HepG2 (cell line): ENCODE results near the gene HDAC5. TPM values are rescaled to one million over a fixed set of nuclear protein-coding genes. Genes with fewer than 3 reads are reported as not detected.
A peak's percentile ranks its signal among the peaks of the same experiment; 100 is the strongest.

Experiments used
- CAMTA2 ChIP-seq: sonication (generic); formaldehyde crosslinking; IDR thresholded peaks from 2 replicates; pipeline ENCODE4 v1.4.0; 2020; ENCODE audit warnings: mild to moderate bottlenecking, missing genetic modification reagents, borderline replicate concordance
- CBX2 ChIP-seq, 2 experiments: fragments of 200-600 bp in 1 of 2; sonication (generic); formaldehyde crosslinking in 1 of 2; IDR thresholded peaks; 2 replicates each; pipeline versions ENCODE4 v1.7.0 to v1.8.1; 2018 to 2022; ENCODE audit warnings: low read depth in 2 of 2, low read length in 1 of 2, mild to moderate bottlenecking in 1 of 2, missing genetic modification reagents in 1 of 2
- EED ChIP-seq: sonication (generic); formaldehyde crosslinking; IDR thresholded peaks from 2 replicates; pipeline ENCODE4 v1.5.0; 2020; ENCODE audit warnings: mild to moderate bottlenecking, missing genetic modification reagents
- GLMP ChIP-seq: sonication (generic); formaldehyde crosslinking; IDR thresholded peaks from 2 replicates; pipeline ENCODE4 v1.9.0; 2021; ENCODE audit warnings: missing genetic modification reagents, mild to moderate bottlenecking, borderline replicate concordance
- HMGXB4 ChIP-seq, 2 experiments: sonication (generic) in 1 of 2; formaldehyde crosslinking in 1 of 2; IDR thresholded peaks; 2 replicates each; pipeline versions ENCODE4 v1.4.0 to v1.6.1; 2018 to 2020; ENCODE audit warnings: missing genetic modification reagents in 2 of 2, borderline replicate concordance in 1 of 2, low read depth in 1 of 2, mild to moderate bottlenecking in 1 of 2, missing biosample characterization in 1 of 2
- MIER2 ChIP-seq: IDR thresholded peaks from 2 replicates; pipeline ENCODE4 v1.6.1; 2016; ENCODE audit warnings: missing biosample characterization, missing genetic modification reagents
- PLSCR1 ChIP-seq: sonication (generic); formaldehyde crosslinking; IDR thresholded peaks from 2 replicates; pipeline ENCODE4 v1.5.0; 2020; ENCODE audit warnings: missing genetic modification reagents, mild to moderate bottlenecking, borderline replicate concordance
- PPARG ChIP-seq: conservative IDR thresholded peaks from 2 replicates; pipeline ENCODE4 v1.6.1; 2016; ENCODE audit warnings: missing biosample characterization, missing genetic modification reagents
- RARA ChIP-seq: IDR thresholded peaks from 2 replicates; pipeline ENCODE4 v1.6.1; 2016; ENCODE audit warnings: missing genetic modification reagents, missing compliant biosample characterization
- REST ChIP-seq, 2 experiments: IDR thresholded peaks; 2 replicates each; pipeline ENCODE4 v1.6.1; 2011 to 2012; ENCODE audit warnings: low read length in 2 of 2, borderline replicate concordance in 1 of 2, low read depth in 1 of 2, mild to moderate bottlenecking in 1 of 2, moderate library complexity in 1 of 2
- TRIM22 ChIP-seq: fragments of 450-650 bp; IDR thresholded peaks from 2 replicates; pipeline ENCODE4 v1.6.1; 2017
- ZBTB8A ChIP-seq: sonication (generic); formaldehyde crosslinking; IDR thresholded peaks from 2 replicates; pipeline ENCODE4 v1.4.0; 2020; ENCODE audit warnings: mild to moderate bottlenecking, low read depth, missing genetic modification reagents, borderline replicate concordance
- ZFP36 ChIP-seq: fragments of 150-350 bp; IDR thresholded peaks from 2 replicates; pipeline ENCODE4 v1.6.1; 2018; ENCODE audit warnings: borderline replicate concordance, low read length, low read depth; ENCODE audit not compliant: partially characterized antibody
- ZNF350 ChIP-seq: sonication (generic); formaldehyde crosslinking; IDR thresholded peaks from 2 replicates; pipeline ENCODE4 v1.4.0; 2020; ENCODE audit warnings: mild to moderate bottlenecking, low read depth, missing genetic modification reagents, borderline replicate concordance
- ZNF678 ChIP-seq: sonication (generic); formaldehyde crosslinking; IDR thresholded peaks from 2 replicates; pipeline ENCODE4 v1.4.0; 2020; ENCODE audit warnings: mild to moderate bottlenecking, missing genetic modification reagents
- polyA plus RNA-seq, 8 experiments: library from polyadenylated mRNA; depleted of rRNA in 3 of 8; stranded (reverse) in 7 of 8; unstranded in 1 of 8; fragments of >200 nt; fragmentation: Illumina TruSeq in 4 of 8; extraction: Trizol in 4 of 8; gene quantifications; 2 replicates each; pipeline versions ENCODE4 v1.2.1 to v1.2.3, GENCODE V29; 2011 to 2016; ENCODE audit warnings: low read depth in 4 of 8, missing spikeins in 1 of 8, mixed read lengths in 1 of 8; ENCODE audit not compliant: insufficient read depth in 1 of 8
- total RNA-seq, 5 experiments: library from RNA; depleted of rRNA; stranded (reverse); fragments of >200 nt; fragmentation: Illumina TruSeq; extraction: Trizol; gene quantifications; 2 replicates each; pipeline ENCODE4 v1.2.3, GENCODE V29; 2016; ENCODE audit warnings: low read depth in 1 of 5
- TF ChIP-seq, protein P1 (sequence below): sonication (generic); formaldehyde crosslinking; IDR thresholded peaks from 2 replicates; pipeline ENCODE4 v1.5.0; 2020; ENCODE audit warnings: missing genetic modification reagents
- TF ChIP-seq, protein P2 (sequence below): sonication (generic); formaldehyde crosslinking; IDR thresholded peaks from 2 replicates; pipeline ENCODE4 v1.4.0; 2020; ENCODE audit warnings: missing genetic modification reagents

HDAC5 gene
- total and polyA plus RNA-seq, 2 of the 13 experiments (the other 11 are each of a cell fraction or from before 2014, with no cell fraction given): 46.4 to 85.4 TPM

GRCh38 chr17:44170499-44171201, 47.2 kb upstream of the HDAC5 start, which contains the start of gene ASB16 (continued):
- TF ChIP-seq REST (IDR thresholded peaks at IDR 0.05; ENCODE audit: borderline replicate concordance in 1 of 2, low read depth in 1 of 2, low read length in 2 of 2): no peak
- TF ChIP-seq, protein P1, sequence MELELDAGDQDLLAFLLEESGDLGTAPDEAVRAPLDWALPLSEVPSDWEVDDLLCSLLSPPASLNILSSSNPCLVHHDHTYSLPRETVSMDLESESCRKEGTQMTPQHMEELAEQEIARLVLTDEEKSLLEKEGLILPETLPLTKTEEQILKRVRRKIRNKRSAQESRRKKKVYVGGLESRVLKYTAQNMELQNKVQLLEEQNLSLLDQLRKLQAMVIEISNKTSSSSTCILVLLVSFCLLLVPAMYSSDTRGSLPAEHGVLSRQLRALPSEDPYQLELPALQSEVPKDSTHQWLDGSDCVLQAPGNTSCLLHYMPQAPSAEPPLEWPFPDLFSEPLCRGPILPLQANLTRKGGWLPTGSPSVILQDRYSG (CRISPR knock-in tag): no peak
- peak in 1 of 2 experiments; percentile 61; a peak in 1 of 4 replicates for TF ChIP-seq HMGXB4 (CRISPR knock-in tag; IDR thresholded peaks at IDR 0.05; ENCODE audit: borderline replicate concordance in 1 of 2, low read depth in 1 of 2)
- TF ChIP-seq, protein P2, sequence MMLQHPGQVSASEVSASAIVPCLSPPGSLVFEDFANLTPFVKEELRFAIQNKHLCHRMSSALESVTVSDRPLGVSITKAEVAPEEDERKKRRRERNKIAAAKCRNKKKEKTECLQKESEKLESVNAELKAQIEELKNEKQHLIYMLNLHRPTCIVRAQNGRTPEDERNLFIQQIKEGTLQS (CRISPR knock-in tag): no peak
- no peak for TF ChIP-seq ZBTB8A (CRISPR knock-in tag)
- no peak for TF ChIP-seq CAMTA2 (CRISPR knock-in tag)
- no peak for TF ChIP-seq GLMP
- TF ChIP-seq ZNF350 (CRISPR knock-in tag): no peak
- TF ChIP-seq EED (CRISPR knock-in tag): no peak
- TF ChIP-seq CBX2 (IDR thresholded peaks at IDR 0.05; ENCODE audit: low read depth, low read length): no peak
- TF ChIP-seq CBX2 (CRISPR knock-in tag; IDR thresholded peaks at IDR 0.05; ENCODE audit: low read depth): no peak
- no peak for TF ChIP-seq ZNF678 (CRISPR knock-in tag)
- no peak for TF ChIP-seq ZFP36
- 0 out of 2 replicates have a peak, but pooled peaks have one; percentile 6 for TF ChIP-seq RARA (CRISPR knock-in tag)
- TF ChIP-seq TRIM22: no peak
- no peak for TF ChIP-seq PPARG (CRISPR knock-in tag)
- no peak for TF ChIP-seq MIER2 (CRISPR knock-in tag)
- no peak for TF ChIP-seq PLSCR1 (CRISPR knock-in tag)
